ENCODE results near the gene RORB.

- TF ChIP-seq TAF1 (IDR thresholded peaks at IDR 0.05; ENCODE audit: low read depth) (no peak), EP300 (IDR thresholded peaks at IDR 0.05; ENCODE audit: borderline replicate concordance) (no peak), NFIC (IDR thresholded peaks at IDR 0.05) (no peak), TCF12 (IDR thresholded peaks at IDR 0.05; ENCODE audit: low read depth) (no peak), RAD21 (IDR thresholded peaks at IDR 0.05; ENCODE audit: low read depth) (no peak), YY1 (IDR thresholded peaks at IDR 0.05; ENCODE audit: low read depth) (no peak), CEBPB (IDR thresholded peaks at IDR 0.05) (no peak), FOXM1 (IDR thresholded peaks at IDR 0.05; ENCODE audit: borderline replicate concordance, low read depth) (no peak), TEAD4 (IDR thresholded peaks at IDR 0.05) (no peak), ZBTB7A (IDR thresholded peaks at IDR 0.05; ENCODE audit: low read depth) (no peak)
- TF ChIP-seq, protein P1, sequence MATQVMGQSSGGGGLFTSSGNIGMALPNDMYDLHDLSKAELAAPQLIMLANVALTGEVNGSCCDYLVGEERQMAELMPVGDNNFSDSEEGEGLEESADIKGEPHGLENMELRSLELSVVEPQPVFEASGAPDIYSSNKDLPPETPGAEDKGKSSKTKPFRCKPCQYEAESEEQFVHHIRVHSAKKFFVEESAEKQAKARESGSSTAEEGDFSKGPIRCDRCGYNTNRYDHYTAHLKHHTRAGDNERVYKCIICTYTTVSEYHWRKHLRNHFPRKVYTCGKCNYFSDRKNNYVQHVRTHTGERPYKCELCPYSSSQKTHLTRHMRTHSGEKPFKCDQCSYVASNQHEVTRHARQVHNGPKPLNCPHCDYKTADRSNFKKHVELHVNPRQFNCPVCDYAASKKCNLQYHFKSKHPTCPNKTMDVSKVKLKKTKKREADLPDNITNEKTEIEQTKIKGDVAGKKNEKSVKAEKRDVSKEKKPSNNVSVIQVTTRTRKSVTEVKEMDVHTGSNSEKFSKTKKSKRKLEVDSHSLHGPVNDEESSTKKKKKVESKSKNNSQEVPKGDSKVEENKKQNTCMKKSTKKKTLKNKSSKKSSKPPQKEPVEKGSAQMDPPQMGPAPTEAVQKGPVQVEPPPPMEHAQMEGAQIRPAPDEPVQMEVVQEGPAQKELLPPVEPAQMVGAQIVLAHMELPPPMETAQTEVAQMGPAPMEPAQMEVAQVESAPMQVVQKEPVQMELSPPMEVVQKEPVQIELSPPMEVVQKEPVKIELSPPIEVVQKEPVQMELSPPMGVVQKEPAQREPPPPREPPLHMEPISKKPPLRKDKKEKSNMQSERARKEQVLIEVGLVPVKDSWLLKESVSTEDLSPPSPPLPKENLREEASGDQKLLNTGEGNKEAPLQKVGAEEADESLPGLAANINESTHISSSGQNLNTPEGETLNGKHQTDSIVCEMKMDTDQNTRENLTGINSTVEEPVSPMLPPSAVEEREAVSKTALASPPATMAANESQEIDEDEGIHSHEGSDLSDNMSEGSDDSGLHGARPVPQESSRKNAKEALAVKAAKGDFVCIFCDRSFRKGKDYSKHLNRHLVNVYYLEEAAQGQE (IDR thresholded peaks at IDR 0.05; ENCODE audit: low read depth) = no peak
- TF ChIP-seq, protein P2, sequence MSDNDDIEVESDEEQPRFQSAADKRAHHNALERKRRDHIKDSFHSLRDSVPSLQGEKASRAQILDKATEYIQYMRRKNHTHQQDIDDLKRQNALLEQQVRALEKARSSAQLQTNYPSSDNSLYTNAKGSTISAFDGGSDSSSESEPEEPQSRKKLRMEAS (IDR thresholded peaks at IDR 0.05) = no peak
Measured at GRCh38 chr9:74500584-74500924, 3.4 kb downstream of the RORB start.

All from Ishikawa (cell line).